Fibroblast of the conjunctiva (primary cell): Measurements from ENCODE around the gene ZNF860.

Experiments
- DNase-seq: peaks from one replicate; pipeline ENCODE4 v3.0.0-alpha.2; 2010; ENCODE audit warnings: low read depth

Gene ZNF860

GRCh38 chr3:31981206-31982181 is at the start of gene ZNF860, which contains the start of gene OSBPL10:
TSS of gene ZNF860 (plus strand) at chr3:31981750. CDS start at chr3:31989080, 7,330 bp downstream.
TSS of gene OSBPL10 (minus strand) at chr3:31981262. CDS start at chr3:31981179, 83 bp downstream.
- DNase-seq, result peak; percentile 88

- no peak for DNase-seq
Observed at GRCh38 chr3:31932990-31933389, 48.6 kb upstream of the ZNF860 start.

- no peak for DNase-seq
Observed at GRCh38 chr3:31934018-31934417, 47.5 kb upstream of the ZNF860 start.

DNA sequence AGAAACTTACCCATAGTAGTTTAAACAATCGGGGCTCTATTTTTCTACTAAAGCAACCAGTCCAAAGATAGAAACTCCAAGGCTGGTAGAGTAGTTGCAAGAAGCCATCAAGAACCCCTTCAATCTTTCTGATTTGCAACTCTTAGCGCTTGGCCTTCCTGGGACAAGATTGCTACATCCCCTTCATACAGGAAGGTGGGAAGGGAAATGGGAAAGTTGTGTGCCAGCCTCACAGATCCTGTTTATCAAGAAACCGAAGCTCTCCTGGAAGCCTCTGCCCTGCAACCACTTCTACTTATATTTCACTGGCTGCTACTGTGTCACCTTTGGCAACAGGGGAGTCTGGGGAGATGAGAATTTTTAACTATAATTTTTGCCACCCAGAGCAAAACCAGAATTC is 46.7 kb upstream of the ZNF860 start:
- no peak for DNase-seq

DNA sequence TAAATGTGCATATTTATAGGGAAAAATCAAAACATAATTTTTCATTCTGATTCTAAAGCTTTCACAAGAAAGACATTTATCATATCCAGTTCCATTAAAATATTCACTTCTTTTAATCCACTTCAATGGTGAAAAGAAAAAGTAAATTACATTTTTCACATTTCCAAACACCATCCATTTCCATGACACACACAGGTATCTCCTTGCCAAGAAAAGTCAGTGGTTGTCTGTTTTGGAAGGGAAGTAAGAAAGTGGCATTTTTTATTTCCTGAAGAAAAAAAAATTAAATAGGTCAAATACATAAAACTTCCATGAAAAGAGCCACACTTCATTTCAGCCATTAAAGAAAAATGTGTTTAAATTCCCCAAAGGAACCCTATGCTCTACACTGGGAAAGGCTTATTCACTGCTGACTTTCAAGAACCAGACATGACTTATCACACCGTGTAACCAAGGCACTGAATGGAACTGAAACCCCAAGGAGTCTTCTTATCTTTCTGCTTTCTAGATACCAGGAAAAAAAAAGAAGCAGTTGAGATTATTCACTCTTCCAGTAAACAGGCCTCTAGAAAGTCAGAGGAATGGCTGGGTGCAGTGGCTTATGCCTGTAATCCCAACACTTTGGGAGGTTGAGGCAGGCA is 45.0 kb upstream of the ZNF860 start:
- DNase-seq, result no peak

DNA sequence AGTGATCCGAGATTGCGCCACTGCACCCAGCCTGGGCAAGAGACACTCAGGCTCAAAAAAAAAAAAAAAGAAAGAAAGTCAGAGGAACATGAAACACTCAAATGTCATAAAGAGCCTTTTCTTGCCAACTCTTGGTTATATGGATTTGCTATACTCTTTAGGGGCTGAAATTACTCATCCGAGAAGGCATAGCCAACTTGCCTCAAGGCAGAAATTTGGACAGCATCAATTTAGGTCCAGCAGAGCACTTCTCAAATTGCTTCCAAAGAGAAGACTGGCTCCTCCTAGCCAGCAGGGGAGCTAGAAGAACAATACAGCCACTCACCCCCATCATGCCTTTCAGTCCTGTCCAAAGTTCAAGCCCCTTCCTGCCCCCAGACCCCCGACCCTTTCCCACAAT is 44.3 kb upstream of the ZNF860 start:
- DNase-seq, result peak; percentile 63

DNA sequence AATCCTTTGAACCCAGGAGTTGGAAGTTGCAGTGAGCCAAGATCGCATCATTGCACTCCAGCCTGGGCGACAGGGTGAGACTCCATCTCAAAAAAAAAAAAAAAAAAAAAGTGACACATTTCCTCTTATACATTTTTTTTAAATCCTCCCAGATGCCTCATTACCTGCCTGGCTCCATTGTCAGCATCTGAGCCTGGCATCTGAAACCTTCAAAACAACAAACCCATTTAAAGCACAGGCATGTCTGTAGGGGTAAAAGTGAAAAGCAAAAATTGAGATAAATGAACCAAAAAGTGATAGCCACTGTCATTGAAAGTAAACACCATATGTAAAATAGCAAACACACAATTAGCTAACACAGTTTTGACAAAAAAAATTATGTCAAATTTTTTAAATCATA is 39.1 kb upstream of the ZNF860 start:
- no peak for DNase-seq

DNA sequence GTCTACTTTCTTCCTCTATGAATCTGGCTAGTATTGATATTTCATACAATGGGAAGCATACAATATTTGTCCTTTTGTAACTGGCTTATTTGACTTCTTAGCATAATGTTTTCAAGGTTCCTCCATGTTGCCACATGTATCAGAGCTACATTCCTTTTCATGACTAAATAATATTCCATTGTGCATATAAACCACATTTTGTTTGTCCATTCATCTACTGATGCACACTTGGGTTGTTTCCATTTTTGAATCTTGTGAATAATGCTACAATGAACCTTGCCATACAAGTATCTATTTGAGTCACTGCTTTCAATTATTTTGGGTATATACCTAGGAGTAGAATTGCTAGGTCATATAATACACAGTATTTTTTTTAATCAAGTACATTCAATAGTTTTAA is 38.5 kb upstream of the ZNF860 start:
- DNase-seq, result no peak

GRCh38 chr3:31945738-31946052 is 35.9 kb upstream of the ZNF860 start:
- DNase-seq, result peak; percentile 80

DNA sequence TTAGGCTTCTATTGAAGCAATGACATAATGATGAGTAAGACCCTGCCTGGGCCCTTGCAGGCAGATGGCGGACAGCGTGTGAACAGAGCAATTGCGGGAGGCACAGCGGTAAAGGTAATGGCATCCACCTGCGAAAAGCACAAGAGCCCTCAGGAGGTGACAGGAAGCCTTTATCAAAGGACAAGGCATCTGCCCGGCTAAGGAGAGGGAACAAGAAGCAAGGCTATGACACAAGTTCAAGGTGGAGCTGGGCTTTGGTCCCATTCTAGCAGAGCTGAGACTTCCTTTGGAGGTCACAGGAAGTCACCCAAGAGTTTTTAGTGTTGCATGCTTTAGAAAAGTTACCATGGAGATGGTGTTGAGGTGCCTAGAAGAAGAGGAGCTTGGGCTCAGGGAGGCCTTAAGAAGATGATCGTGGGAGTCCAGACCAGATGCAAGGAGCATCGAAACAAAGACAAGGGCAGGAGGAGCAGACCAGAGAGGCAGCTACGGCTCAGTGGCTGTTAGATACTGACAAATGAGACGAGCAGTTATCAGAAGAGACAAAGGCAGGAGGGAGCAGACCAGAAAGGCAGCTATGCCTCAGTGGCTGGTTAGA is 35.0 kb upstream of the ZNF860 start:
- DNase-seq, result no peak

DNA sequence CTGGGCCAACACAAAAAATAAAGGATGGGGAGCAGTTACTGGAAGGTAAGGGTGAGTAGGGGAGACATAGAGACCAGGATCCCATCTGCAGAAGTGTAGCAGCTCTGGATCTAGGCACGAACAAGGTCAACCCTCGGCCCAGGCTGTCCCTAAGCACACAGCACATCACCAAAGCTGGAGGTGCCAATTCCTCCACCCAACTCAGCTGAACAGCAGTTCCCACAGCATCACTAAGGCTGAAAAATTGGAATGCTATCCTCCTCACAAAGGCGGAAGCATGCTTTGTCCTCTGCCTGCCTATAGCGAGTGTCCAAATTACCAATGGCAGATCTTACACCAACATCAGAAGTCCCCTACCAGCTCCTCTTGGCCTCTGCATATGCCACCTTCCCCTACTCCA is 34.4 kb upstream of the ZNF860 start:
- DNase-seq, result no peak

GRCh38 chr3:31947671-31948091 is 33.9 kb upstream of the ZNF860 start:
- no peak for DNase-seq

- no peak for DNase-seq
Observed at GRCh38 chr3:31948280-31948679, 33.3 kb upstream of the ZNF860 start.

- no peak for DNase-seq
Observed at GRCh38 chr3:31952205-31952604, 29.3 kb upstream of the ZNF860 start.

GRCh38 chr3:31953091-31953490 is 28.5 kb upstream of the ZNF860 start:
- no peak for DNase-seq

DNA sequence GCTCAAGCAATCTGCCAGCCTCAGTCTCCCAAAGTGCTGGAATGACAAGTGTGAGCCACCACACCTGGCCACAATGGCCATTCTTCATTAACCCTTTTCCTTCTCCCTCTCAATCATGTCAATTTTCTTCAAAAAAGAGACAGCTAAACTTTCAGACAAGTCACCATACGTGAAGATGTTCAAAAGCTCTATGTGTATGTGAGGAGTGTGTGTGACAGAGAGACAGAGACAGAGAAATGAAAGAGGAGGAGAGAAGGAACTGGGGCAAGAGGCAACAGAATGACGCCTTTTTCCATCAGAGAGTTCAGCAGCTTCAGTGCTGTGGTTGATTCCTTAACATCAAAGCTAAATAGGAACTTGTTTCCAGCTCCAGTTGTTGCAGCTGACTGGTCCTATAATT is 27.9 kb upstream of the ZNF860 start:
- no peak for DNase-seq

DNA sequence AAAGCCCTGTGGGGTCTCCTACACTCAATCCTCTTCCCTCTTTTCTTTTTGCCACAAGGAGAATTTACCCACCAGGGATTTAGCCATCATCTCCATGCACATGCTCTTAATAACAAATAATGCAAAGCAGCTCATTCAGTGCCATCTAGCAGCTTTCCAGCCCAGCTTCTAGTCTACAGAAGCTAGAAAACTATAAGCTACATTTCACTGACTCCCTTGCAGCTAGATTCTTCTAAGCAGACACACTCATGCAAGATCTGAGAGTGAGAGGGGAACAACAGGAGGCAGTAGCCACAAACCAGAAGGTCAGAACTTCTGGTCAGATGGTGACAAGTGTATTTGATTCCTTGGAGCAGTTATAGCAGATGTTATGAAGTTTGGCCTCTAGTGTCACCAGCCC is 26.0 kb upstream of the ZNF860 start:
- no peak for DNase-seq

GRCh38 chr3:31957106-31957505 is 24.4 kb upstream of the ZNF860 start:
- DNase-seq, result no peak

GRCh38 chr3:31958701-31959152 is 22.8 kb upstream of the ZNF860 start:
- no peak for DNase-seq

DNA sequence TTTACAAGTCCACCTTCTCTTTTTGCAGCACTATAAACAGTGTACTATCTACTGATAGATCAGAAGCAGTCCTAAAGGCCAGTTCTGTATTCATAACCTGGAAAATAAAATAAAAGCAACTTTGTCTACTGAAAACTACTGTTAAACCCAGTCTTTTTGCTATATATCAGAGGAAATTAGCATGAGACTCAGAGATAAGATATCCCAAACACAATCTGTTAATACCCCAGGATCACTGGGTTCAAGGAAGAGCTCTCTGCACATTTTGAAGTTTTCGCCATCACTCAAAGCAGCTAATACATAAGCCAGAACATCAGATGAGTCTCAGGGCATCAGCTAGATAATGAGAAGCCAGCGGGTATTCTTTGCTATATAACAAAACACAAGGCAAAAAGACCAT is 22.3 kb upstream of the ZNF860 start:
- DNase-seq, result no peak

DNA sequence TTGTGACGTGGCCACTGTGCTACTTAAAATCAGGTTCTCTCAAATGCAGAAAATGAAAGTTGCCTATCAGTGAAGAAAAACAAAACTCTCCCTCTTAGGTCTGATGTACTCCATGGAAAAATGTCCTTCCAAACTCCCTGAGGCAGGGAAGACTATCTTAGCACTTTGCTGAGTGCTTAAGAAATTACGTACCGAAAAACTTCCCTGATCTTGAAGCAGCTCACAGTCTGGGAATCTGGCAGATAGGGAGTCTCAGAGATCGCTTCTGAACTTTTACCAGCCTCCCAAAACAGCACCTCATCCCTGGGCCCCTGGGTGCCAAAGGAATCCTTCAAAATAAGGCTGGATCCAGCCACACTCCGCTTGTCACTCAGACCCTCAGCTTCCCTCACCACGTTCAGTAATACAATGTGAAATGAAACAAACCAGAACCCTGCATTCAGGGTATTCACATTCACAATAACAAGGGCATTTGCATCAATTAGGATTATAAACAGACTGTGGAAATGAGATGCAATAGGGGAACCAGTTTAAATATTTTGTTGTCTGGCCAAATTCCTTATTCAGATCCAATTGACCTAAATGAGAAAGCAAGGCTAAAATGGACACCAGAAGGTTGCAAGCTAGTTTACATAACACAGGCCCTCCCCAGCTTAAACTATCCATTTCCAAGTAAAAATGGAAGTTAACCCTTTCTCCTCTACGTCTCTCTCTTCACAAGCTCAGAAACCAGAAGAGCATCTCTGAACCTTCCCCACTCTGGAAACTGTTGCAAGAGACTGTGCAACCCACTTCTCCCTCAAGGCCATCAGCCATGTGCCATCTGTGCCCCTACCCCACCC is 21.4 kb upstream of the ZNF860 start:
- DNase-seq, result no peak
